ENCODE data around the gene KRT9.

Gene KRT9

DNA sequence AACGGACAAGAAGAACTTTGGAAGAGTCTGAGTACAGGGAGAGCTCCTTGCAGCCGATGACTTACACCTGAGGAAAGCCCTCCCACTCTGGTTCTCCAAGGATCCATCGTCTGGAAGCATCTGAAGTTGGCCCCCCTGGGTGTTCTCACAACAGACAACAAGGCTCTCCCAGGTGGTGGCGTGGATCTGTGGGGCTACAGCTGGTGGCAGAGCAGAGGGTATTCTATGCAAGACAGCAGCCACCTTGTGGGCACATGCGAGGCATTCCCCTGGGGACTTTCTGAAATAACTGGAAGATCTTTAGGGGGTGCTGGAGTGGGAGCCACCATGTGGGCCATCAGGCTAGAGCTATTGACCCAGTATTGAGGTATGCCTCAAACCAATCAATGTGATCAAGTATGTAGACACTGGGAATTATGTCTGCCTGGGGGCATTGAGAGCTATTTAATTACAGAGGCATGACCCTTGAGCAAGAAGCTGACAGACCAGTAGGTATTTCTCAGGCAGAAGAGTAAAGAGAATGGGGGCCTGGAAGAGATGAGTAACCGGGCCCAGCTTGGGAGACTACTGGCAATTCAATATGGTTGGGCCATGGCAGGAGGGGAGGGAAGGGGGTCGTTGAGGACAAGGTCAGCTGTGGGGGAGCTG is 36.8 kb downstream of the KRT9 start:
- DNase-seq (ENCODE audit: extremely low read depth, low read depth) = no peak
- TF ChIP-seq, protein P1, sequence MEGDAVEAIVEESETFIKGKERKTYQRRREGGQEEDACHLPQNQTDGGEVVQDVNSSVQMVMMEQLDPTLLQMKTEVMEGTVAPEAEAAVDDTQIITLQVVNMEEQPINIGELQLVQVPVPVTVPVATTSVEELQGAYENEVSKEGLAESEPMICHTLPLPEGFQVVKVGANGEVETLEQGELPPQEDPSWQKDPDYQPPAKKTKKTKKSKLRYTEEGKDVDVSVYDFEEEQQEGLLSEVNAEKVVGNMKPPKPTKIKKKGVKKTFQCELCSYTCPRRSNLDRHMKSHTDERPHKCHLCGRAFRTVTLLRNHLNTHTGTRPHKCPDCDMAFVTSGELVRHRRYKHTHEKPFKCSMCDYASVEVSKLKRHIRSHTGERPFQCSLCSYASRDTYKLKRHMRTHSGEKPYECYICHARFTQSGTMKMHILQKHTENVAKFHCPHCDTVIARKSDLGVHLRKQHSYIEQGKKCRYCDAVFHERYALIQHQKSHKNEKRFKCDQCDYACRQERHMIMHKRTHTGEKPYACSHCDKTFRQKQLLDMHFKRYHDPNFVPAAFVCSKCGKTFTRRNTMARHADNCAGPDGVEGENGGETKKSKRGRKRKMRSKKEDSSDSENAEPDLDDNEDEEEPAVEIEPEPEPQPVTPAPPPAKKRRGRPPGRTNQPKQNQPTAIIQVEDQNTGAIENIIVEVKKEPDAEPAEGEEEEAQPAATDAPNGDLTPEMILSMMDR (IDR thresholded peaks at IDR 0.05; ENCODE audit: low read depth, low read length) = no peak

DNA sequence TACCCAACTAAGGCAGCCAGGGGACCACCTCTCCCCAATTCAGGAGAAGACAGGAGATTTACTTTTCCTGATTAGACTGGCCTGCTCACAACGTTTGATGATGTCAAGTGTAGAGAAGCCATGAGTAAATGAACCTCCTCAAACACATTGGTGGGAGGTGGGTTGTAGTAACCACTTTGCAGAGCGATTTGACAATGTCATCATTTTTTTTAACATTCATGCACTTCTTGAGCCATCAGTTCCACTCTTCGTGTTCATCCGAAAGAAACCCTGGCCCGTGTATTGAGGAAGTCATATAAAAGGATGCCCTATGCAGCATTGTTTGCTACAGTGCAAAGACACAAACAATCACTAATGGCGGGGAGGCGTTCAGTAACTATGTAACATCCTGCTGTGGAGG is 38.2 kb downstream of the KRT9 start:
- TF ChIP-seq, protein P1 (IDR thresholded peaks at IDR 0.05; ENCODE audit: low read depth, low read length) = no peak
- DNase-seq (ENCODE audit: extremely low read depth, low read depth) = no peak

DNA sequence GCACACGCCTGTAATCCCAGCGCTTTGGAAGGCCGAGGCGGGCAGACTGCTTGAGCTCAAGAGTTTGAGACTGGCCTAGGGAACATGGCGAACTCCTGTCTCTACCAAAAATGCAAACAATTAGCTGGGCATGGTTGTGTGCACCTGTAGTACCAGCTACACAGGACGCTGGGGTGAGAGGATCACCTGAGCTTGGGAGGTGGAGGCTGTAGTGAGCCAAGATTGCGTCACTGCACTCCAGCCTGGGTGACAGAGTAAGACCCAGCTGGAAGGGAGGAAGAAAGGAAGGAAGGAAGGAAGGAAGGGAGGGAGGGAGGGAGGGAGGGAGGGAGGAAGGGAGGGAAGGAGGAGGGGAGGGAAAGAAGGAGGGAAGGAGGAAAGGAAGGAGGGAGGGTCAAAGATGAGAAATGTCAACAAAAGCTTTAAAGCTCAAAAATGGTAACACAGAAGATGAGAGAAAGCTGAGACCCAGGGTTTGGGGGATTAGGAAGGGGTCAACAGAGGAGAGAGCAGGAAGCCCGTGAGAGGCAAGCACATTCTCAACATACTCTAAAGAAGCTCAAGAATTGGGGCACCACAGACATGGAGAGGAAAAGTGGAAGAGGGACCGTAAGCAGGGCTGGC is 38.8 kb downstream of the KRT9 start:
- TF ChIP-seq, protein P1 (IDR thresholded peaks at IDR 0.05; ENCODE audit: low read depth, low read length) = no peak
- no peak for DNase-seq (ENCODE audit: extremely low read depth, low read depth)

DNA sequence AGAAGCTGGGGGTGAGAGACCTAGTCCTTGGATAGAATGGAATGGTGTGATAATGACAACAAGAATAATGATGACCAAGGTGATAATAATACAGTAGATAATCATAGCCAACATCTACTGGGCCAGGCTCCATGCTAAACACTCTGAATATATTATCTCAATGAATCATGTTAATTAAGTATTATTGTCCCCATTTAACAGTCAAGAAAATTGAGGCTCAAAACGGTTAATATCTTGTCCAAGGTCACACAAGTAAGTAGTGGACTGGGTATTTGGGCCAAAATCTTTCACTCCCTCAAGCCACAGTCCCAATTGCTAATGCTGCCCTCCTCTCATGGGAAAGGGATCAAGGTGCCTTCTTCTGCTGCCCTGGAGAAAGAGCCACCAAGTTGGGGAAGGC is 39.9 kb downstream of the KRT9 start:
- TF ChIP-seq, protein P1 (IDR thresholded peaks at IDR 0.05; ENCODE audit: low read depth, low read length) = no peak
- no peak for DNase-seq (ENCODE audit: extremely low read depth, low read depth)

DNA sequence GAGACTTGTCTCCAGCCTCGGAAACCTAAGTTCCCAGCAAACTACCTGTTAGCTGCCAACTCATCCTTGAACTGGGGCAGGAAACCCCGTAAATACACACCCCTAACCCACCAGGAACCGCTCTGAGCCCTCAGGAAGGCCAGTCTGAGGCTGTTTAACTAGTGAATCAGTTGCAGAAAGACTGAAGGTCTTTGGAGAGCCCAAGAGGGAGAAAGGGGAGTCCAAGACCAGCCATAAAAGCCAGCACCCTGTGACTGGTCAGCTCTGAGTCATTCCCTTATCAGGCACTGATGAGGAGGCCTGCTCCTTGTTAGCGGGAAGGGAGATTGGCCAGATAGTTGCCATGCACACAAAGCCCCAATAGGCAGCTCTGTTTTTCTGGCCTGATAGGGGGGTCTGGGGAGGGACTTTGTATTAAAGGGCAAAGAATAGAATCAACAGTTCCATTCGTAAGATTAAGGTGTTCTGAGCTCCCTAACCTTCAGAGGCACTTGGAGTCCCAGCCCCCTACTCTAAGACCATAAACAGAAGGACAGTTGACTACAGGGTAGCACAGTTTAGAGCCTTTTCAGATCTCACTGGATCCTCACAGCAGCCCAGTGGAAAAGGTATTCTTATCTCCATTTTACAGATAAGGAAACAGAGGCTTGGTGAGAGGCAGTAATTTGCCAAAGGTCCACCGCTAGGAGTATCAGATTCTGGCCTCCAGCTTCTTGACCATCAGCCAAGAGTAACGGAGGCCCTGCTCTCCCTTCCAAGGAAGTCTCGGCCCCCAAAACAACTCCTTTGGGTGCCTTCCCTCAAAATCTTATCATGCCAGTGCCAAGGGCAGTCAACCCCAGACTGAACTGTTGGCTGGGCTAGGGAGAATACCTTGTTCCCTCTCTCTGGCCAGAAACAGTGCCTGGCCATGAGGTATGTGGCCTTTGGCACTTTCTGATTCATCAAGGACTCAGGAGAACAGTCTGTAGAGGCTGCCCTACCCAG is 41.5 kb downstream of the KRT9 start:
- TF ChIP-seq, protein P1 (IDR thresholded peaks at IDR 0.05; ENCODE audit: low read depth, low read length) = no peak
- DNase-seq (ENCODE audit: extremely low read depth, low read depth) = peak; percentile 62

DNA sequence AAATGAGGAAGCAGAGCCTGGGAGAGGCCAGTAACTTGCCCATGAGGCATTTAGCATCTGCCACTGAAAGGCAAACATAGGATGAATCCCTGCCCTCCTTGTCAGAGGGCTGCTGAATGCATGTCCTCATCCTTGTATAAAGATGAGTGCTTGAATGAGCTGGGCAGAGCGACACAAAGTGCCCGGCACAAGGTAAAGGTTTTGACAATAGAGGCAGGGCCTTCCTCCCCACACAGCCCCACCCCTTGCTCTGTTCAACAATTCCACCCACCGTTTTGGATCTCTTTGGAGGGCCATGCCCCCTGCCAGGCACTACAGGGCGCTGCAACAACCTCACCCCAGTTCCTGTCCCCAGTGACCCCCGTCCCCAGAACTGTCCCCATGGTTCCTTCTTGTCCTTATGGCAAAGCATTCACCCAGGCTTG is 42.4 kb downstream of the KRT9 start:
- TF ChIP-seq, protein P1 (IDR thresholded peaks at IDR 0.05; ENCODE audit: low read depth, low read length) = no peak
- no peak for DNase-seq (ENCODE audit: extremely low read depth, low read depth)
